IPS DF 6.9 (cell line): ENCODE data around the gene FHIP1A.

Experiments
- DNase-seq: peaks from one replicate; pipeline ENCODE4 v3.0.0-alpha.2; 2013; ENCODE audit warnings: low read depth, low spot score
- H3K27ac ChIP-seq: one replicate; pipeline ENCODE4 v1.5.1; 2013; ENCODE audit warnings: low read length, control low read depth
- H3K27me3 ChIP-seq: 2 replicates; pipeline ENCODE4 v1.6.1; 2013; ENCODE audit warnings: mild to moderate bottlenecking, low read length; ENCODE audit not compliant: control insufficient read depth, insufficient read depth
- H3K36me3 ChIP-seq: 2 replicates; pipeline ENCODE4 v1.6.1; 2013; ENCODE audit warnings: low read length; ENCODE audit not compliant: control insufficient read depth, insufficient read depth
- H3K4me1 ChIP-seq: 2 replicates; pipeline ENCODE4 v1.6.1; 2013; ENCODE audit warnings: low read length; ENCODE audit not compliant: control insufficient read depth, insufficient read depth
- H3K4me3 ChIP-seq: 2 replicates; pipeline ENCODE4 v1.5.1; 2013; ENCODE audit warnings: mild to moderate bottlenecking, low read length
- H3K9me3 ChIP-seq: 2 replicates; pipeline ENCODE4 v1.6.1; 2013; ENCODE audit warnings: low read length, inconsistent platforms; ENCODE audit not compliant: control insufficient read depth, insufficient read depth
- WGBS: extraction: QIAGEN DNeasy Blood & Tissue Kit; methylation state at CpG from one replicate; pipeline ENCODE4 v1.1.7; 2013; ENCODE audit warnings: mixed read lengths, missing lambda C conversion rate; ENCODE audit not compliant: insufficient read length, insufficient coverage; 5-methylcytosine and 5-hydroxymethylcytosine counted together

The FHIP1A gene

DNA sequence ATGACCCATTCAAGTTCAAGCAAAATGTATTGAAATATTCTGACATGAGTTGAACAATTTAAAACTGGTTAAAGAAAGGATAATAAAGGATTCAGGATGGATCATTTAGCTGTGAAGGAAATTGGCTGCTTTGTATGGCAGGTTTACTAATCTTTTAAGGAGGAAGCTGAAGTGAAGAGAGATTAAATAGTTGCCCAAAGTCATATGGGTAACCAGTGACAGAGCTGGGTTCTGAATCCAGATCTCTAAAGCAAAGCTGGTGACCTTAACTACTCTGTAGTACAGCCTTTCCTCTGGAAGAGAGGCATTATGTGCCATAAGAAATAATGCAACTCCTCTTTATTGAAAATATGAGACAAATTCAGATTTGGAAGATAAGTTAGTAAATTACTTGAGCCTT, 22.8 kb downstream of the FHIP1A start:
- H3K27ac ChIP-seq: no peak overlapping the region

DNA sequence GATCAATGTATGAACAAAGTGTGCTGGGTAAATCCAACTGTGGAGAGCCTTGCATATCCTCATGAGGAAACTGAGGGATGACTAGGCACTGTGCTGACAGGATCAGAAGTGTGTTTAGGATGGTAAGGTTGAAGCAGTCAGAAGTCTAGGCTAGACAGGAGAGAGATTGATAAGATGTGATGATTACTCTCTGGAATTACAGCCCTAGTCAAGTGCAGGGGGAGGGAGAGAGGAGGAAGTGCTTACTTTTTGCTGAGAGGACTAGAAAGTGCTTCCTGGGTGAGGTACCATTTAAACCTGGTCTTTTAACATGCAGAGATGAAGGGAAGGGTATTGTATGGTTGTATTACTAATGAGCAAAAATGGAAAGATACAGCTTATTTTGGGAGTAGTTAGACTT, 23.7 kb downstream of the FHIP1A start:
- no peaks in the 10 kb centered on the region for H3K36me3 ChIP-seq
- H3K9me3 ChIP-seq: no peaks in the 10 kb centered on the region
- DNase-seq: no peak
- H3K4me3 ChIP-seq: no peak overlapping the region
- H3K4me1 ChIP-seq: no peaks in the 10 kb centered on the region; the same call in 1 of the 2 replicates
- H3K27ac ChIP-seq: no peak overlapping the region
- H3K27me3 ChIP-seq: no peaks in the 10 kb centered on the region

More for the DNA sequence above, 22.8 kb downstream of the FHIP1A start:
- Histone ChIP-seq H3K36me3 (no peaks in the 10 kb centered on the region), H3K4me3 (no peak overlapping the region), H3K9me3 (no peaks in the 10 kb centered on the region), H3K4me1 (no peaks in the 10 kb centered on the region; the same call in 1 of the 2 replicates), H3K27me3 (no peaks in the 10 kb centered on the region)
- DNase-seq: no peak

DNA sequence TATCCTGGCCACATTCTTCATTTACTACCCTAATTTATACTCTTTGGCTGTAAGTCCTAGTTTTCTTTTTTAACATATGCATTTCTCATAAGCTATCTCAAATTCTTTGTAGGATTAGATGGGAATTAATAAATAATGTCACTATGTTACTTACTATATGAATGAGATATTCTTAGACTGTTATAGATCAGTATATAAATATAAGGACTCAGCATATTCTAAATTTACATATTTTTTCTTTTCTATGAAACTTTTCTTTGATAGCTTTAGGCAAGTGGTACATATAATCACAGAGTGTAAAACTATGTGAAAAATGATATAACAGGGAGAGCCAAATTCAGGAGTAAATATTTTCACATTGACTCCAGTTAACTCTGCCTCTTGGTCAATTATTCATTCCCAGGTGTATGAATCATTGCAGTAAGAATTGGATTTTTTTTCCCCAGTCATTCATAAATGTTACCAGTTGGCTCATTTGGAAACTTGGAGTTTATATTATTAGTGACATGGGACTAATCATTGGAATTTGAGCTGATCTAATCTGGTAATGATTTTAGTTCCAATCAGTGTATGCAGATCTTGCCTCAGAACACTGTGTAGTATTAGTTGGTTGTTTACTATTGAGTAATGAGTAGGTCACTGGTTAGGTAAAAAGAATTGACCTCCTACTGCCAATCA, 25.3 kb downstream of the FHIP1A start:
- H3K27ac ChIP-seq: no peak overlapping the region
- no peak for DNase-seq
- H3K4me1 ChIP-seq: peaks cover 1% of the 10 kb centered on the region; the same call in 1 of the 2 replicates
- H3K27me3 ChIP-seq: no peaks in the 10 kb centered on the region
- H3K4me3 ChIP-seq: no peak overlapping the region
- H3K9me3 ChIP-seq: no peaks in the 10 kb centered on the region
- no peaks in the 10 kb centered on the region for H3K36me3 ChIP-seq

DNA sequence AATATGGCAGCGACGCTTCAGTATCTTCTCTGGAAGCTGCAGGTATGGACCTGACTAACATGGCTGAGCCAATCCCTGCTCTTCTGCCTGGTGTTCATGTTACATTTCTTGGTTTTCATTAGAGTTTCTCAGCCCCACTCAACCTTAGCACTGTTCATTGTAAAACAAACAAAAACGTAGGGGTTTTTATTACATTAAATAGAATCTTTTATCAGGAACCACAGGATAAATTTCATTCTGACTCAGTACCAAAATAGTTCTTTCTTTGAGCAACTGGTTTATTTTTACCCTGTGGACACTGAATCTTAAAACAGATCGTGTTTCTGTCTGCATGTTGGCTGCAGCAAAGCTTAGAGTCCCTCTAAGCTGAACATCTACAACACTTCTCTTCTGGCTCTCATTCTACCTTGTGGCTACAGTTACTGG, 27.1 kb downstream of the FHIP1A start:
- DNase-seq: no peak
- Histone ChIP-seq H3K9me3 (no peaks in the 10 kb centered on the region), H3K4me1 (peaks cover 1% of the 10 kb centered on the region; the same call in 1 of the 2 replicates), H3K27me3 (no peaks in the 10 kb centered on the region), H3K36me3 (no peaks in the 10 kb centered on the region), H3K27ac (no peak overlapping the region), H3K4me3 (no peak overlapping the region)
- WGBS: no CpG with 5 or more reads among the region's 4 CpGs

DNA sequence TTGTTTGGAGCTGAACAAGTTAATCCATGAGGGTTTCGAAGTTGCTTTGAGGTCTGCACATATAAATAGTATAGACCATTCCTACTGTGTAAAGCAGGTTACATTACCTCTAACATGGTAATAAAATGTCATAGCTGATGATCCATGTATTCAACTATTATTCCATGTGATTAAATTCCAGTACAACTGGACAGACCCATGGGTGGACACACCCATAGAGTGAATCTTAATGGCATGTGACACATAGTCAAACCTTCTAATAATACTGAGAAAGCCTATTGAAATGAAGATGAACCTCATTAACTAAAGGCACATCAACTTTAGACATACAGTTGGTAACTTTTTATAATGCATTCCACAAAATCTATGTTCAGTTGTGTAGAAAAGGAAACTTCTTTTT, 28.5 kb downstream of the FHIP1A start:
- WGBS: no CpG with 5 or more reads among the region's 1 CpG
- Histone ChIP-seq H3K4me1 (peaks cover 1% of the 10 kb centered on the region; the same call in 1 of the 2 replicates), H3K27me3 (no peaks in the 10 kb centered on the region)

DNA sequence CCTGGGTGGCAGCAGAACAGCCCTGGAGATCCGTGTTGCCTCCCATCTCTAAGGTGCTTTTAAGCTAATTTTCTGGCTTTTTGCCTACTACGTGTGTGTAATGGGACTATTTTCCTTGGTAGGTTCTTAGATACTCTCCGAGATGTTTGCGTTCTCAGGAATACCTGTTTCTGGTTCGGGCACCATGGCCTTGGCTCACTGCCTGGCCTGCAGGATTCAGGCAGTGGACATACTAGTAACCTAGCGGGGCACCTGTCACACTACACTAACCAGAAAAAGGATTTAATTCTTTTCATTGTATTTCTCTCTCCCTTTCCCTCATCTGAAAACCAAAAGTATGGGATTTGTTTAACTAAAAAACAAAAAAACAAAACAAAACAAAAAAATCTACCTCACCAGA, 29.2 kb downstream of the FHIP1A start:
- H3K27me3 ChIP-seq: no peaks in the 10 kb centered on the region
- no peak for DNase-seq
- peaks cover 5% of the 10 kb centered on the region; the same call in 1 of the 2 replicates for H3K4me1 ChIP-seq
- H3K27ac ChIP-seq: no peak overlapping the region
- no peaks in the 10 kb centered on the region for H3K36me3 ChIP-seq
- no peak overlapping the region for H3K4me3 ChIP-seq
- H3K9me3 ChIP-seq: no peaks in the 10 kb centered on the region
- no CpG with 5 or more reads among the region's 6 CpGs for WGBS

More for the DNA sequence above, 28.5 kb downstream of the FHIP1A start:
- no peak for DNase-seq
- Histone ChIP-seq H3K27ac (no peak overlapping the region), H3K9me3 (no peaks in the 10 kb centered on the region), H3K4me3 (no peak overlapping the region), H3K36me3 (no peaks in the 10 kb centered on the region)

DNA sequence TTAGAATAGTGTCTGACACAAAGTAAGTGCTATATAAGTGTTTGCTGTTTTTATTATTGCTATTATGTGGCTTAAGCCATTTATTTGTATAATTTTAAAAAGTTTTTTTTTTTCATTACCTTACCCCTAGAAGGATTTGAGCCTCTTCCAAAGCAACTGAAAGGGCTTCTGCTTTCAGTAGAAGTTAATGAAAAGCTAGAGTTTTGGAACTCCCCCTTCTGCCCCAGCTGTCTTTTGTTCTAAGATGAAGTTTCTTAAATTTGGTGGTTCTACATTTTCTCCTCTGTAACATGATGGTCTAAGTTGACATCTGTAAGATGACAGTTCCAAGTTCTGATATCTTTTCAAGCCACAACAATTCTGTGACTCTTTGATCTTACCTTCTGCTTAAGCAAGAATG, 30.3 kb downstream of the FHIP1A start:
- Histone ChIP-seq H3K27ac (no peak overlapping the region), H3K9me3 (no peaks in the 10 kb centered on the region), H3K4me1 (peaks cover 5% of the 10 kb centered on the region; the same call in 1 of the 2 replicates), H3K27me3 (no peaks in the 10 kb centered on the region), H3K4me3 (no peak overlapping the region), H3K36me3 (no peaks in the 10 kb centered on the region)
- DNase-seq: no peak

DNA sequence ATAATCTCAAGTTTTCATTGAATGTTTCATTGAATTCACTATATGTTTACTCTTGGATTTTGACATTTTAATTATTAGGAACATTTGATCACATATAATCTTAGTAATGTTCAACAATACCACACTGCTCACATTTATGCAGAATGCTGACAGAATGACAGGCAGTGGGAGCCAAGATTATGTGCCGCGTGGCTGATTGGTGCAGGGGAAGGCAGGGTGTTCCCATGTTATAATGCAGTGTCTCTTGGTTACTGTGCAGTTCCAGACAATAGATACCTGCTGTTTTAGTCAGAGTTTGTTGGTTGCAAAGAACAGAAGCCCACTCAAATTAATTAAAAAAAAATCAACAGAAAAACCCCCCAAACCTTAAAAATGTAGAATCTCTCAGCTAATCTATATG, 33.0 kb downstream of the FHIP1A start:
- H3K4me1 ChIP-seq: peaks cover 5% of the 10 kb centered on the region; the same call in 1 of the 2 replicates
- H3K4me3 ChIP-seq: no peak overlapping the region
- H3K27me3 ChIP-seq: no peaks in the 10 kb centered on the region
- no peak overlapping the region for H3K27ac ChIP-seq
- no peaks in the 10 kb centered on the region for H3K36me3 ChIP-seq
- no CpG with 5 or more reads among the region's 2 CpGs for WGBS
- no peaks in the 10 kb centered on the region for H3K9me3 ChIP-seq
- DNase-seq: no peak

DNA sequence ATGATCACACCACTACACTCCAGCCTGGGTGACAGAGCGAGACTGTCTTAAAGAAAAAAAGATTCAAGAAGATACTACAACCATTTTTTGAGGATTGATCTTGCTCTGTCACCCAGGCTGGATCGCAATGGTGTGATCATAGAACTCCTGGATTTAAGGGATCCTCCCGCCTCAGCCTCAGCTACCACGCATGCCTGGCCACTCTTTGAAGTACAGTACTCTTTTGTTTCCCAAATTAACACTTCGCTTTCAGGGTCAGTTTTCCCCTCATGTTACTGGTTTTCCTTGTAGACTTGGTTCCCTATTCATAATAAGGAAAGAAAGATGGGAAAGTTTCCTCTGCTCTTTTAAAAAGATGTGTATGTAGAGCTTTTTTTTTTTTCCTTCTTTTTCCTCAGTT, 34.3 kb downstream of the FHIP1A start:
- H3K4me3 ChIP-seq: no peak overlapping the region
- no peak for DNase-seq
- H3K27me3 ChIP-seq: no peaks in the 10 kb centered on the region
- peaks cover 4% of the 10 kb centered on the region; the same call in 1 of the 2 replicates for H3K4me1 ChIP-seq
- H3K27ac ChIP-seq: no peak overlapping the region
- no CpG with 5 or more reads among the region's 5 CpGs for WGBS
- H3K9me3 ChIP-seq: no peaks in the 10 kb centered on the region
- H3K36me3 ChIP-seq: no peaks in the 10 kb centered on the region

DNA sequence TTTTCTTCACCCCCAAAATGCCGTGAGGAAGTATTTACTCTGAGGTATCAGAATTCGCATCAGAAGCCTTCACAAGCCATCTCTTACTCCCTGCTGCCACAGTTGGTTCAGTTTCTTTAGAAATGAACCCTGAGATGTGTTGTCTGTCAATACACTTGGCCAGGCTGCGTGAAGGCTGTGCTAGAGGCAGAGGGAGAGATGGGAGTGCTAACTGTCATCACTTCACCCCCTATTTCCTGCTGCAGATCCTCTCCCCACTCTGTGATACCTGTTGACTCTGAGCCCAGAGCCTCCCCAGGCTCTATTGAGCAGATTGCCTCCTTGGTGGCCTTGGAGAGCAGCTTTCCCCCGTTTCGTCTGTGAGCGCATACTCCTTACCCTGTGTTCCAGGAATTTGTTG, 34.8 kb downstream of the FHIP1A start:
- Histone ChIP-seq H3K4me1 (peaks cover 4% of the 10 kb centered on the region; the same call in 1 of the 2 replicates), H3K27me3 (no peaks in the 10 kb centered on the region), H3K9me3 (no peaks in the 10 kb centered on the region), H3K4me3 (no peak overlapping the region), H3K36me3 (no peaks in the 10 kb centered on the region), H3K27ac (no peak overlapping the region)
- no CpG with 5 or more reads among the region's 6 CpGs for WGBS
- DNase-seq: no peak

DNA sequence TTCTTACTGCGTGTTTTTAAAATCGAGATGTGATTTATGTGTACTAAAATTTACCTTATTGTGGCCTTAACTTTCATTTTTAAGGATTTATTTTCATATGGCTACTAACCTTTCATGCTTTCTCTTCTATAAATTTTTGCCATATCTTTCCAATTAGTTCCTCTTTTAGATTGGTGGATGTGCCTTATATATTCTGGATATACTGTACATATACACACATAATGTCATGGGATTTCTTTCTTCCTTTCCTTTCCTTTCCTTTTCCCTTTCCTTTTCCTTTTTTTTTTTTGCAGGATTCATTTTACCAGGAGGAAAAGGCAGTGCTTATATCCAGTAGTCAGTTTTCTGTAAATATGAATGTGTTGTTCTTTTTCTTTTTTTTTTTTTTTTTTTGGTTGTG, 37.2 kb downstream of the FHIP1A start:
- H3K4me1 ChIP-seq: peaks cover 4% of the 10 kb centered on the region; the same call in 1 of the 2 replicates
- no peak overlapping the region for H3K4me3 ChIP-seq
- H3K27me3 ChIP-seq: no peaks in the 10 kb centered on the region
- WGBS: no CpG with 5 or more reads among the region's 2 CpGs
- H3K36me3 ChIP-seq: no peaks in the 10 kb centered on the region
- DNase-seq: no peak
- H3K27ac ChIP-seq: no peak overlapping the region
- no peaks in the 10 kb centered on the region for H3K9me3 ChIP-seq
